ENCODE measurements around the gene ACSM2A. TPM values are rescaled to one million over a fixed set of nuclear protein-coding genes. Genes with fewer than 3 reads are reported as not detected.
"Not testable (repeated sequence)": the region's sequence is repeated elsewhere in the genome, so short reads cannot be mapped to it uniquely, and the experiment has no call there.

The ACSM2A gene
- total and polyA plus RNA-seq, 2 donors (not counting 1 experiment from before 2014, with no cell fraction given), result not detected

DNA sequence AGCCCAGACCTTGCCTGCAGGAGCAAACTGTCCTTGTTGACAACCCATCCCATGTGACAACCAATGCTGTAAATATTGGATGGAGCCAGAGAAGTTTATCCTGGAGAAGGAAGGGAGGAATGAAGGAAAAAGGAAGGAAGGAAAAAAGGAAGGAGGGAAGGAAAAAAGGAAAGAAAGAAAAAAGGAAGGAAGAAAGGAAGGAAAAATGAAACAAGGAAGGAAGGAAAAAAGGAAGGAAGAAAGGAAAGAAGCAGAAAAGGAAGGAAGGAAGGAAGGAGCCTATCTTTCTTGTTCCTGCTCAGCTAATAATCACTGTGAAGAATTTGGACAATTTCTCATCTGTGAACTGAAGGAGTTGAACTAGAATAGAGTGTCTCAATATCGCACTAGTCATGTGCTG, 68.8 kb downstream of the ACSM2A start:
- H2AFZ ChIP-seq (ENCODE audit: low read length), result no peak overlapping the region
- no peaks in the 10 kb centered on the region for H3K79me2 ChIP-seq (ENCODE audit: control insufficient read depth, insufficient read depth, low read length)
- H3K36me3 ChIP-seq (ENCODE audit: control insufficient read depth, insufficient read depth, low read length), result no peaks in the 10 kb centered on the region
- no peaks in the 10 kb centered on the region for H4K20me1 ChIP-seq (ENCODE audit: control insufficient read depth, extremely low read depth, insufficient read depth, low read length)
- TF ChIP-seq, protein P1, sequence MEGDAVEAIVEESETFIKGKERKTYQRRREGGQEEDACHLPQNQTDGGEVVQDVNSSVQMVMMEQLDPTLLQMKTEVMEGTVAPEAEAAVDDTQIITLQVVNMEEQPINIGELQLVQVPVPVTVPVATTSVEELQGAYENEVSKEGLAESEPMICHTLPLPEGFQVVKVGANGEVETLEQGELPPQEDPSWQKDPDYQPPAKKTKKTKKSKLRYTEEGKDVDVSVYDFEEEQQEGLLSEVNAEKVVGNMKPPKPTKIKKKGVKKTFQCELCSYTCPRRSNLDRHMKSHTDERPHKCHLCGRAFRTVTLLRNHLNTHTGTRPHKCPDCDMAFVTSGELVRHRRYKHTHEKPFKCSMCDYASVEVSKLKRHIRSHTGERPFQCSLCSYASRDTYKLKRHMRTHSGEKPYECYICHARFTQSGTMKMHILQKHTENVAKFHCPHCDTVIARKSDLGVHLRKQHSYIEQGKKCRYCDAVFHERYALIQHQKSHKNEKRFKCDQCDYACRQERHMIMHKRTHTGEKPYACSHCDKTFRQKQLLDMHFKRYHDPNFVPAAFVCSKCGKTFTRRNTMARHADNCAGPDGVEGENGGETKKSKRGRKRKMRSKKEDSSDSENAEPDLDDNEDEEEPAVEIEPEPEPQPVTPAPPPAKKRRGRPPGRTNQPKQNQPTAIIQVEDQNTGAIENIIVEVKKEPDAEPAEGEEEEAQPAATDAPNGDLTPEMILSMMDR (conservative IDR thresholded peaks at IDR 0.05 in 1 of 2, IDR thresholded peaks at IDR 0.05 in 1 of 2; ENCODE audit: low read depth in 1 of 2, low read length in 2 of 2), result no peak
- TF ChIP-seq EZH2 (IDR thresholded peaks at IDR 0.05; ENCODE audit: low read length, missing control alignments), result no peak
- no peak for DNase-seq (ENCODE audit: low read depth in 2 of 2)
- H3K27me3 ChIP-seq (ENCODE audit: control insufficient read depth, insufficient read depth, low read length), result no peaks in the 10 kb centered on the region
- no peak overlapping the region for H3K4me2 ChIP-seq (ENCODE audit: extremely low read depth, insufficient read depth, low read length)
- H3K9ac ChIP-seq (ENCODE audit: insufficient read depth, low read length), result no peak overlapping the region
- no peaks in the 10 kb centered on the region for H3K4me1 ChIP-seq (ENCODE audit: control insufficient read depth, extremely low read depth, insufficient read depth, low read length)
- H3K27ac ChIP-seq (ENCODE audit: insufficient read depth, low read length), result no peak overlapping the region
- H3K9me3 ChIP-seq (ENCODE audit: control insufficient read depth, insufficient read depth, low read depth, low read length), result no peaks in the 10 kb centered on the region
- no peak overlapping the region for H3K4me3 ChIP-seq (replicated peaks in 1 of 4; ENCODE audit: control extremely low read depth in 1 of 4, insufficient read depth in 1 of 4, low read depth in 3 of 4, low read length in 4 of 4)

DNA sequence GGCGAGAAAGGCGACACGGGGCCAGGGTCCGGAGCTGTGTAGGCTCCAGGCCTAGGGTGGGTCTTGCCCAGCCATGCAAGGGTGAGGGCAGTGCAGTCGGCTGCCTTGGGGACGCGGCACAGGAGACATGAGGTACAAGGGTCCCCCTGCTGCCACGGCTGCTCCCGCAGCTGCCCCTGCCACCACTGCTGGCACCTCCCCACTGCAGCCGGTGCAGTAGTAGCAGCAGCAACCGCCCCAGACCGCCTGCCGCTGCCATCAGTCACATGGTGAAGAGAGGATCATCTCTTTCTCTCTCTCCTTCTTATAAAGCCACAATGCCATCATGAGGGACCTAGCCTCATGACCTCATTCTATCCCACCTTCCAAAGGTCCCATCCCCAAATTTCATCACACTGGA, 80.5 kb downstream of the ACSM2A start:
- H3K9ac ChIP-seq (ENCODE audit: insufficient read depth, low read length); H2AFZ ChIP-seq (ENCODE audit: low read length); H3K36me3 ChIP-seq (ENCODE audit: control insufficient read depth, insufficient read depth, low read length); H3K4me3 ChIP-seq (replicated peaks in 1 of 4; ENCODE audit: control extremely low read depth in 1 of 4, insufficient read depth in 1 of 4, low read depth in 3 of 4, low read length in 4 of 4); H3K79me2 ChIP-seq (ENCODE audit: control insufficient read depth, insufficient read depth, low read length); H3K4me1 ChIP-seq (ENCODE audit: control insufficient read depth, extremely low read depth, insufficient read depth, low read length); H3K27ac ChIP-seq (ENCODE audit: insufficient read depth, low read length); H3K27me3 ChIP-seq (ENCODE audit: control insufficient read depth, insufficient read depth, low read length); H3K4me2 ChIP-seq (ENCODE audit: extremely low read depth, insufficient read depth, low read length); H3K9me3 ChIP-seq (ENCODE audit: control insufficient read depth, insufficient read depth, low read depth, low read length); DNase-seq (ENCODE audit: low read depth in 2 of 2); H4K20me1 ChIP-seq (ENCODE audit: control insufficient read depth, extremely low read depth, insufficient read depth, low read length): not testable (repeated sequence)

DNA sequence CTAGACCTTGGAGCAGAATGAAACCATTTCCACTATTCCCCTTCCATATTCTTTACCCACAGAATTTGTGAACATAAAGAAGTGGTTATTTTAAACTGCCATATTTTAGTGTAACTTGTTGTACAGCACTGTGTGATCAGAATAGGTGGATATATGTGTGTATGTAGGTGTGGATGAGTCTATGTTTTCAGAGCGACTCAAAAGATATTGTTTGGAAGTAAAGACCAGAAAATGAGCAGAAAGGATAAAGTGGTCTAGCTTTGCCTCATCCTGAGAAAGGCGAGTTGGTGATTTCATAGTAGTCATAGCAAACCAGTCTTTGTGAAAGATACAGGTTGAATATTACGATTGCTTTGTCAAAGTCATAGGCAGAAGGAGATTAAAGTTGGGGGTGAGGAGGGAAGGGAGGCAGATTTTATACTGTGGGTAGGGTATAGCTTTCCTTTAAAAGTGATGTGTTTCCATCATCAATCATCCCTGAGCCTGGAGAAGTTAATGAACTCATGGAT, 81.0 kb downstream of the ACSM2A start:
- H3K79me2 ChIP-seq (ENCODE audit: control insufficient read depth, insufficient read depth, low read length); H3K4me1 ChIP-seq (ENCODE audit: control insufficient read depth, extremely low read depth, insufficient read depth, low read length); H3K36me3 ChIP-seq (ENCODE audit: control insufficient read depth, insufficient read depth, low read length); DNase-seq (ENCODE audit: low read depth in 2 of 2); H2AFZ ChIP-seq (ENCODE audit: low read length); H3K9me3 ChIP-seq (ENCODE audit: control insufficient read depth, insufficient read depth, low read depth, low read length); H3K9ac ChIP-seq (ENCODE audit: insufficient read depth, low read length); H3K27me3 ChIP-seq (ENCODE audit: control insufficient read depth, insufficient read depth, low read length); H3K4me3 ChIP-seq (replicated peaks in 1 of 4; ENCODE audit: control extremely low read depth in 1 of 4, insufficient read depth in 1 of 4, low read depth in 3 of 4, low read length in 4 of 4); H3K27ac ChIP-seq (ENCODE audit: insufficient read depth, low read length); H3K4me2 ChIP-seq (ENCODE audit: extremely low read depth, insufficient read depth, low read length); H4K20me1 ChIP-seq (ENCODE audit: control insufficient read depth, extremely low read depth, insufficient read depth, low read length): not testable (repeated sequence)

DNA sequence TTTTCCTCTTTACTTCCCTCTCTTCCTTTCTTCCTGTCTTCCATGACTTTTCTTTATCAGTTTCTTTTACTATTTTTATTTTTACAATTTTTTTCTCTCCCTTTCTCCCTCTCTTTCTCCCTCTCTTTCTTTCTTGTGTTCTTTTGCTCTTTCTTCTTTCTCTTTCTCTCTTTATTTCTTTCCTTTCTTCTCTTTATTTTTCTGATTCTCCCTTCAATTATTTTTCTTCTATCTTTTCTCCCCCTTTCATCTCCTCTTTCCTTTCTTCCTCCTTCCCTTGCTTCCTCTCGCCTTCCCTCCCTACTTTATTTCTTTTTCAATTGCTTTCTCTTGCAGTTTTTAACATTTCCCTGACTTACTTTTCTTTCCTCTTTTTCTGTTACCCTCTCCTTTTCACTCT, 85.3 kb downstream of the ACSM2A start:
- not testable (repeated sequence) for H3K36me3 ChIP-seq (ENCODE audit: control insufficient read depth, insufficient read depth, low read length); H3K27ac ChIP-seq (ENCODE audit: insufficient read depth, low read length); H3K4me2 ChIP-seq (ENCODE audit: extremely low read depth, insufficient read depth, low read length); DNase-seq (ENCODE audit: low read depth in 2 of 2); H3K79me2 ChIP-seq (ENCODE audit: control insufficient read depth, insufficient read depth, low read length); H4K20me1 ChIP-seq (ENCODE audit: control insufficient read depth, extremely low read depth, insufficient read depth, low read length); H3K9me3 ChIP-seq (ENCODE audit: control insufficient read depth, insufficient read depth, low read depth, low read length); H2AFZ ChIP-seq (ENCODE audit: low read length); H3K4me3 ChIP-seq (replicated peaks in 1 of 4; ENCODE audit: control extremely low read depth in 1 of 4, insufficient read depth in 1 of 4, low read depth in 3 of 4, low read length in 4 of 4); H3K9ac ChIP-seq (ENCODE audit: insufficient read depth, low read length); H3K4me1 ChIP-seq (ENCODE audit: control insufficient read depth, extremely low read depth, insufficient read depth, low read length); H3K27me3 ChIP-seq (ENCODE audit: control insufficient read depth, insufficient read depth, low read length)

Other genes with a start within 250 kb of the ACSM2A start
- gene GP2, start 124.0 kb upstream of the ACSM2A start, total RNA-seq, result not detected in 2 replicates
- not detected in 2 replicates for gene GP2, start 124.0 kb upstream of the ACSM2A start, polyA plus RNA-seq
- not detected in 2 replicates for gene UMOD, start 98.8 kb upstream of the ACSM2A start, total RNA-seq
- not detected in 2 replicates for gene UMOD, start 98.8 kb upstream of the ACSM2A start, polyA plus RNA-seq
- not detected in 2 replicates for gene PDILT, start 46.8 kb upstream of the ACSM2A start, total RNA-seq
- not detected in 2 replicates for gene PDILT, start 46.8 kb upstream of the ACSM2A start, polyA plus RNA-seq
- not detected in 2 replicates for gene ACSM5, start 42.0 kb upstream of the ACSM2A start, total RNA-seq
- gene ACSM5, start 42.0 kb upstream of the ACSM2A start, polyA plus RNA-seq, result 0.10 TPM in 1 of 2 replicates, not detected in the other
- not detected in 2 replicates for gene ACSM2B, start 124.8 kb downstream of the ACSM2A start, total RNA-seq
- not detected in 2 replicates for gene ACSM2B, start 124.8 kb downstream of the ACSM2A start, polyA plus RNA-seq
- gene ACSM1, start 246.2 kb downstream of the ACSM2A start, total RNA-seq, result not detected in 2 replicates
- not detected in 2 replicates for gene ACSM1, start 246.2 kb downstream of the ACSM2A start, polyA plus RNA-seq